HL-60 (cell line): Measurements from ENCODE around the gene TSC1.

Experiments used
- TF ChIP-seq, protein P1 (sequence below): IDR thresholded peaks from one replicate; pipeline ENCODE4 v1.5.1; 2011; ENCODE audit warnings: low read length, control low read depth, inconsistent platforms; ENCODE audit not compliant: insufficient read depth
- TF ChIP-seq, protein P2 (sequence below): IDR thresholded peaks from 2 replicates; pipeline ENCODE4 v1.6.1; 2012; ENCODE audit warnings: low read depth; ENCODE audit not compliant: insufficient replicate concordance

DNA sequence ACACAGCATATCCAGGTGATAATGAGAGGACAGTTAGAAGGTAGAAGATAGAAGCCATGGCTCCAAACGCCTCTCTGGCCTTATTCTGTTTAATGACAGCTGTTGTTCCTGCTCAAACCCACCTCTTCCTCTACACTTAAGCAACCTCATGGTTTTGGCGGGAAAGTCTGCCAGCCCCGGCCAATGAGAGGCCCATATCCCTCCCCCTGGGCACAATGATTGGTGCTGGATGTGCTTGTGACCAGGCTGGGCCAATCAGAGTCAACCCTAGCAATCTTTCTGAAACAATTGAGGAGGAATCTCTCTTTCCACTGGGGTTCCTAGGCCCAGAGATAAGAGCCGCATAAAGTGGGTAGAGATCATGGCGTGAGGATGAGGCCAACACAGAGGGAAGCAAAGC lies 29.3 kb upstream of the TSC1 start:
- TF ChIP-seq, protein P1, sequence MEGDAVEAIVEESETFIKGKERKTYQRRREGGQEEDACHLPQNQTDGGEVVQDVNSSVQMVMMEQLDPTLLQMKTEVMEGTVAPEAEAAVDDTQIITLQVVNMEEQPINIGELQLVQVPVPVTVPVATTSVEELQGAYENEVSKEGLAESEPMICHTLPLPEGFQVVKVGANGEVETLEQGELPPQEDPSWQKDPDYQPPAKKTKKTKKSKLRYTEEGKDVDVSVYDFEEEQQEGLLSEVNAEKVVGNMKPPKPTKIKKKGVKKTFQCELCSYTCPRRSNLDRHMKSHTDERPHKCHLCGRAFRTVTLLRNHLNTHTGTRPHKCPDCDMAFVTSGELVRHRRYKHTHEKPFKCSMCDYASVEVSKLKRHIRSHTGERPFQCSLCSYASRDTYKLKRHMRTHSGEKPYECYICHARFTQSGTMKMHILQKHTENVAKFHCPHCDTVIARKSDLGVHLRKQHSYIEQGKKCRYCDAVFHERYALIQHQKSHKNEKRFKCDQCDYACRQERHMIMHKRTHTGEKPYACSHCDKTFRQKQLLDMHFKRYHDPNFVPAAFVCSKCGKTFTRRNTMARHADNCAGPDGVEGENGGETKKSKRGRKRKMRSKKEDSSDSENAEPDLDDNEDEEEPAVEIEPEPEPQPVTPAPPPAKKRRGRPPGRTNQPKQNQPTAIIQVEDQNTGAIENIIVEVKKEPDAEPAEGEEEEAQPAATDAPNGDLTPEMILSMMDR: no peak
- TF ChIP-seq, protein P2, sequence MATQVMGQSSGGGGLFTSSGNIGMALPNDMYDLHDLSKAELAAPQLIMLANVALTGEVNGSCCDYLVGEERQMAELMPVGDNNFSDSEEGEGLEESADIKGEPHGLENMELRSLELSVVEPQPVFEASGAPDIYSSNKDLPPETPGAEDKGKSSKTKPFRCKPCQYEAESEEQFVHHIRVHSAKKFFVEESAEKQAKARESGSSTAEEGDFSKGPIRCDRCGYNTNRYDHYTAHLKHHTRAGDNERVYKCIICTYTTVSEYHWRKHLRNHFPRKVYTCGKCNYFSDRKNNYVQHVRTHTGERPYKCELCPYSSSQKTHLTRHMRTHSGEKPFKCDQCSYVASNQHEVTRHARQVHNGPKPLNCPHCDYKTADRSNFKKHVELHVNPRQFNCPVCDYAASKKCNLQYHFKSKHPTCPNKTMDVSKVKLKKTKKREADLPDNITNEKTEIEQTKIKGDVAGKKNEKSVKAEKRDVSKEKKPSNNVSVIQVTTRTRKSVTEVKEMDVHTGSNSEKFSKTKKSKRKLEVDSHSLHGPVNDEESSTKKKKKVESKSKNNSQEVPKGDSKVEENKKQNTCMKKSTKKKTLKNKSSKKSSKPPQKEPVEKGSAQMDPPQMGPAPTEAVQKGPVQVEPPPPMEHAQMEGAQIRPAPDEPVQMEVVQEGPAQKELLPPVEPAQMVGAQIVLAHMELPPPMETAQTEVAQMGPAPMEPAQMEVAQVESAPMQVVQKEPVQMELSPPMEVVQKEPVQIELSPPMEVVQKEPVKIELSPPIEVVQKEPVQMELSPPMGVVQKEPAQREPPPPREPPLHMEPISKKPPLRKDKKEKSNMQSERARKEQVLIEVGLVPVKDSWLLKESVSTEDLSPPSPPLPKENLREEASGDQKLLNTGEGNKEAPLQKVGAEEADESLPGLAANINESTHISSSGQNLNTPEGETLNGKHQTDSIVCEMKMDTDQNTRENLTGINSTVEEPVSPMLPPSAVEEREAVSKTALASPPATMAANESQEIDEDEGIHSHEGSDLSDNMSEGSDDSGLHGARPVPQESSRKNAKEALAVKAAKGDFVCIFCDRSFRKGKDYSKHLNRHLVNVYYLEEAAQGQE: no peak
